Endothelial cell of umbilical vein (primary cell): ENCODE data around the gene ENG. TPM values are rescaled to one million over a fixed set of nuclear protein-coding genes. Genes with fewer than 3 reads are reported as not detected.

Experiments
- BruUV-seq: library from RNA; stranded (reverse); fragments of 400-500 nt; replicated peaks from 2 replicates; lab custom pipeline; 2021; lab: Mats Ljungman, UMichigan
- CTCF ChIA-PET: fragments of 300-600, 350-600 bp; sonication (Branson Sonifier 250); formaldehyde crosslinking; loops from one replicate; lab custom pipeline; 2021; ENCODE audit warnings: antibody characterized with exemption, inconsistent platforms; lab: Charles Lee
- POLR2A ChIA-PET: fragments of 300-600, 350-600 bp; sonication (Branson Sonifier 250); formaldehyde crosslinking; loops from one replicate; lab custom pipeline; 2021; ENCODE audit warnings: antibody characterized with exemption, inconsistent platforms; lab: Charles Lee
- DNase-seq: peaks from one replicate; pipeline ENCODE4 v3.0.0-alpha.2; 2011; ENCODE audit warnings: low read depth, low spot score
- FAIRE-seq: peaks from 2 replicates; lab custom pipeline; 2011; peaks lifted over from hg19 to GRCh38; lab: Jason Lieb, UNC
- H2AFZ ChIP-seq: 2 replicates; pipeline ENCODE4 v1.6.0; 2012; ENCODE audit warnings: low read depth, low read length, control low read depth, inconsistent platforms
- H3K27ac ChIP-seq: 2 replicates; pipeline ENCODE4 v1.5.1; 2011; ENCODE audit warnings: low read depth, mild to moderate bottlenecking, control low read depth, low read length, moderate library complexity; ENCODE audit not compliant: insufficient read depth
- H3K27me3 ChIP-seq, 2 experiments: 2 replicates each; pipeline versions ENCODE4 v1.6.0 to v1.6.1; 2011; ENCODE audit warnings: low read length in 2 of 2, mixed read lengths in 1 of 2; ENCODE audit not compliant: control insufficient read depth in 2 of 2, insufficient read depth in 2 of 2
- H3K36me3 ChIP-seq, 2 experiments: 2 replicates in 1 of 2; 3 replicates in 1 of 2; pipeline ENCODE4 v1.5.1; 2011; ENCODE audit warnings: low read length in 2 of 2, mild to moderate bottlenecking in 1 of 2, moderate library complexity in 1 of 2; ENCODE audit not compliant: control insufficient read depth in 2 of 2, insufficient read depth in 2 of 2; ENCODE audit errors: extremely low read depth in 1 of 2
- H3K4me1 ChIP-seq: 3 replicates; pipeline ENCODE4 v1.5.1; 2011; ENCODE audit warnings: mild to moderate bottlenecking, low read length; ENCODE audit not compliant: control insufficient read depth, insufficient read depth; ENCODE audit errors: extremely low read depth
- H3K4me2 ChIP-seq: 2 replicates; pipeline ENCODE4 v1.6.1; 2011; ENCODE audit warnings: low read length, control low read depth, mixed read lengths; ENCODE audit not compliant: insufficient read depth
- H3K4me3 ChIP-seq, 3 experiments: fragments of 200-600 bp in 1 of 3; sonication (generic), shearing (Covaris generic) in 1 of 3; replicated peaks in 1 of 3; 2 replicates each; pipeline ENCODE4 v1.5.1; 2011 to 2016; ENCODE audit warnings: control low read depth in 3 of 3, low read length in 3 of 3, mild to moderate bottlenecking in 2 of 3, inconsistent platforms in 1 of 3, low read depth in 1 of 3, moderate library complexity in 1 of 3; ENCODE audit not compliant: insufficient read depth in 1 of 3
- H3K79me2 ChIP-seq: 2 replicates; pipeline ENCODE4 v1.6.0; 2012; ENCODE audit warnings: low read length, inconsistent platforms; ENCODE audit not compliant: control insufficient read depth, insufficient read depth
- H3K9ac ChIP-seq: replicated peaks from 2 replicates; pipeline ENCODE3; 2011; ENCODE audit warnings: low read length, control low read depth; ENCODE audit not compliant: insufficient read depth; ENCODE audit errors: extremely low read depth
- H3K9me1 ChIP-seq: replicated peaks from 3 replicates; pipeline ENCODE4 v1.6.0; 2011; ENCODE audit warnings: mild to moderate bottlenecking, low read length; ENCODE audit not compliant: control insufficient read depth, insufficient read depth; ENCODE audit errors: extremely low read depth
- H3K9me3 ChIP-seq: replicated peaks from 2 replicates; pipeline ENCODE4 v1.5.1; 2012; ENCODE audit warnings: low read length, inconsistent platforms; ENCODE audit not compliant: control insufficient read depth, insufficient read depth
- H4K20me1 ChIP-seq: replicated peaks from 2 replicates; pipeline ENCODE3; 2011; ENCODE audit warnings: mild to moderate bottlenecking, low read length; ENCODE audit not compliant: control insufficient read depth, insufficient read depth; ENCODE audit errors: extremely low read depth
- EZH2 ChIP-seq: IDR thresholded peaks from 2 replicates; pipeline ENCODE4 v1.6.1; 2012; ENCODE audit warnings: borderline replicate concordance, low read depth, mild to moderate bottlenecking, moderate library complexity, low read length, inconsistent platforms; ENCODE audit not compliant: severe bottlenecking
- FOS ChIP-seq: IDR thresholded peaks from 2 replicates; pipeline ENCODE4 v1.6.1; 2011; ENCODE audit warnings: mild to moderate bottlenecking, low read length, moderate library complexity, borderline replicate concordance; ENCODE audit not compliant: insufficient read depth
- GATA2 ChIP-seq: IDR thresholded peaks from 2 replicates; pipeline ENCODE4 v1.7.0; 2011; ENCODE audit warnings: low read depth, mild to moderate bottlenecking, moderate library complexity, mixed read lengths, low read length; ENCODE audit not compliant: insufficient read length, insufficient read depth
- JUN ChIP-seq: IDR thresholded peaks from 2 replicates; pipeline ENCODE4 v1.6.1; 2011; ENCODE audit warnings: borderline replicate concordance, low read depth; ENCODE audit not compliant: insufficient read length, insufficient read depth
- MYC ChIP-seq: IDR thresholded peaks from one replicate; pipeline ENCODE4 v1.6.1; 2011; ENCODE audit warnings: mild to moderate bottlenecking, low read depth, low read length
- POLR2A ChIP-seq: IDR thresholded peaks from 2 replicates; pipeline ENCODE4 v1.6.1; 2012; ENCODE audit warnings: low read depth, mild to moderate bottlenecking, control low read depth, low read length
- POLR2AphosphoS5 ChIP-seq: IDR thresholded peaks from 2 replicates; pipeline ENCODE4 v1.6.1; 2012; ENCODE audit warnings: low read depth, mild to moderate bottlenecking, control low read depth, low read length, moderate library complexity; ENCODE audit not compliant: insufficient read depth
- dilution Hi-C: fragments of 300-500 bp; cut with MboI; formaldehyde crosslinking; loops from one replicate; pipeline ENCODE4 v1.15.0; 2019; ENCODE audit warnings: low sequenced_read_pairs; ENCODE audit not compliant: extremely low pct_ligation_motif_present
- intact Hi-C: fragments of 100-400 bp; cut with micrococcal nuclease; formaldehyde crosslinking; loops from one replicate; pipeline ENCODE4 v1.10.0; 2022
- polyA plus RNA-seq, 4 experiments: library from polyadenylated mRNA; depleted of rRNA in 3 of 4; stranded (reverse) in 3 of 4; unstranded in 1 of 4; fragments of >200 nt; gene quantifications; 2 replicates each; pipeline versions ENCODE4 v1.2.1 to v1.2.3, GENCODE V29; 2011 to 2012; ENCODE audit warnings: missing spikeins in 1 of 4
- total RNA-seq: library from RNA; stranded (reverse); gene quantifications from 2 replicates; pipeline ENCODE4 v1.2.3, GENCODE V29; 2021
- TF ChIP-seq, protein P1 (sequence below): IDR thresholded peaks from 2 replicates; pipeline ENCODE4 v1.6.1; 2011; ENCODE audit not compliant: insufficient read depth, insufficient read length

ENG gene
- total and polyA plus RNA-seq, 2 donors (not counting 3 experiments of a cell fraction or from before 2014, with no cell fraction given), result 338 to 728 TPM

DNA sequence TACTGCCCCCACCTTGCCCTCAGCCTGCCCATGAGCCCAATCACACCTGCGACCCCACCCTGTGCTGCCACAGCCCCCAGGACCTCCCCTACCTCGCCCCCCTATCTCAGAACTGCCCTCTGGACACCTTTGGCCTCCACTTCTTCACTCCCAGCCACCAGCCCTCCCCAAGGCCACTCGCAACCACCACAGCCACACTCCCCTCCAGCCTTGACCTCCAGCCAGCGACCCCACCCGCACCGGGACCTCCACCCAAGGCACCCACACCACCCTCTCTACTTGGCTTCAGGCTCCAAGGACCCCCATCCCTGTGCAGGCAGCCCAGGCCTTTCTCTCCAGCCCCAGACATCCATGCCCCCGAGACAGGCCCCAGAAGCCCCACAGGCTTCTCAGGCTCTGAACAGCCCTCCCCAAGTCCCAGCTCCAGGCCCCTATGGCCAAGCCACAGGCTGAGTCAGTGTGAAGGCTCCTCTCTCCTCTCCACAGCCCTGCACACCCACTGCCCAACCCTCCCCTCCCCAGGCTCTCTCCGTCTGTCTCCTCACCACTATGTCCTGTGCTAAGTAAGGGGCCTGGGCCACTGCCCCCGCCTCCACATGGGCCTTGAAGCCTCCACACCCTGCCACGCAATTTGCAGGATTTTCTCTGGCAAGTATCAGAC lies 21.0 kb upstream of the ENG start:
- DNase-seq (no peak), FAIRE-seq (no peak)
- Histone ChIP-seq H2AFZ (no peak overlapping the region), H3K9me1 (no peaks in the 10 kb centered on the region), H3K79me2 (peaks cover 18% of the 10 kb centered on the region), H3K4me2 (no peak overlapping the region), H3K4me3 (no peak overlapping the region), H3K9me3 (no peaks in the 10 kb centered on the region), H4K20me1 (no peaks in the 10 kb centered on the region), H3K36me3 (peaks cover 0 to 20% of the 10 kb centered on the region in 2 experiments), H3K27ac (no peak overlapping the region), H3K4me1 (peaks cover 14% of the 10 kb centered on the region), H3K27me3 (no peaks in the 10 kb centered on the region), H3K9ac (no peak overlapping the region)
- ChIA-PET POLR2A (interaction anchor here (1.1 kb wide), 1 partner anchor 42 kb away, joined by 3 read pairs; the partner anchor contains the start of gene ST6GALNAC4), CTCF (interaction anchor here (1.0 kb wide), 1 partner anchor 20 kb away, joined by 3 read pairs; no protein-coding TSS in a partner anchor)
- BruUV-seq, result no TSS peak
- no peak for TF ChIP-seq POLR2A
- no peak for TF ChIP-seq JUN
- TF ChIP-seq, protein P1, sequence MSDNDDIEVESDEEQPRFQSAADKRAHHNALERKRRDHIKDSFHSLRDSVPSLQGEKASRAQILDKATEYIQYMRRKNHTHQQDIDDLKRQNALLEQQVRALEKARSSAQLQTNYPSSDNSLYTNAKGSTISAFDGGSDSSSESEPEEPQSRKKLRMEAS, result no peak
- TF ChIP-seq FOS, result no peak
- no peak for TF ChIP-seq POLR2AphosphoS5
- no peak for TF ChIP-seq GATA2
- no peak for TF ChIP-seq MYC
- TF ChIP-seq EZH2, result no peak
- intact Hi-C loops, result no loop called here
- dilution Hi-C loops, result no loop called here
